ENCODE data around the gene STKLD1.
"Not testable (repeated sequence)": the region's sequence is repeated elsewhere in the genome, so short reads cannot be mapped to it uniquely, and the experiment has no call there.

STKLD1 gene

GRCh38 chr9:133375724-133376654 is at the start of gene STKLD1, which contains the start of gene SURF4:
STKLD1 (plus strand) TSS chr9:133376366; CDS start chr9:133376474, 108 bp downstream.
SURF4 (minus strand) TSS chr9:133376060; CDS start chr9:133375969, 91 bp downstream.
- peak; percentile 100 for DNase-seq (ENCODE audit: low spot score)

DNA sequence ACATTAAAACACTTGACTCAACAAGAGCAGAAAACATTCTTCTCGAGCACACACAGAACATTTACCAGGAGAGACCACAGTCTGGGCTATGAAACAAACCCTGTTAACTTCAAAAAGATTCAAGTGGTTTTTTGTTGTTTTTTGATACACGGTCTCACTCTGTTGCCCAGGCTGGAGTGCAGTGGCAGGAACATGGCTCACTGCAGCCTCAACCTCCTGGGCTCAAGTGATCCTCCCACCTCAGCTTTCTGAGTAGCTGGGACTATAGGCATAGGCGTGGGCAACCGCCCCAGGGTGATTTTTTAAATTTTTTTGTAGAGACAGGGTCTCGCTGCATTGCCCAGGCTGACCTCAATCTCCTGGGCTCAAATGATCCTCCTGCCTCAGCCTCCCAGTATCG is 49.1 kb upstream of the STKLD1 start:
- not testable (repeated sequence) for DNase-seq (ENCODE audit: low spot score)

GRCh38 chr9:133327834-133328484 is 48.2 kb upstream of the STKLD1 start:
- DNase-seq (ENCODE audit: low spot score): no peak

DNA sequence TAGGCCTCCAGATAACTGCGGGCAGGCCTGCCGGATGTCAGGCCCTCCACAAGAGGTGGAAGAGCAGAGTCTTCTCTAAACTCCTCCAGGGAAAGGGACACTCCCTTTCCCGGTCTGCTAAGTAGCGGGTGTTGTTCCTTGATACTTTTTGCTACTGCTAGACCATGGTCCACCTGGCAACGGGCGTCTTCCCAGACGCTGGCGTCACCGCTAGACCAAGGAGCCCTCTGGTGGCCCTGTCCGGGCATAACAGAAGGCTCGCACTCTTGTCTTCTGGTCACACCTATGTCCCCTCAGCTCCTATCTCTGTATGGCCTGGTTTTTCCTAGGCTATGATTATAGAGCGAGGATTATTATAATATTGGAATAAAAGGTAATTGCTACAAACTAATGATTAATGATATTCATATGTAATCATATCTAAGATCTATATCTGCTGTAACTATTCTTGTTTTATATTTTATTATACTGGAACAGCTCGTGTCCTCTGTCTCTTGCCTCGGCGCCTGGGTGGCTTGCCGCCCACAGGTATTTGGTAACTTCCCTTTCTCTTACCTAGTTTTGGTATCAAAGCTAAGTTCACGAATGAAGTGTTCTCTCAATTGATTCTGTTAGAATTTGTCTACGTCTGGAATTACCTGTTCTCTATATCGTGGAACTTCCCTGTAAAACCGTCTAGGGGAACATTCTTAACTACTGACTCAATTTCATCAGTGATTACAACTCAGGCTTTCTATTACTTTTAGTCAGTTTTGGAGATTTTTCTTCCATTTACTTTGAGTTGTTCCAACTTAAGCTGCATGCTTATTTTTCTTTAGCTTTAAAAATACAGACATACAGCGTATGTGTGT is 46.6 kb upstream of the STKLD1 start:
- DNase-seq (ENCODE audit: low spot score): not testable (repeated sequence)

- no peak for DNase-seq (ENCODE audit: low spot score)
Observed at GRCh38 chr9:133331221-133331620, 44.9 kb upstream of the STKLD1 start.

DNA sequence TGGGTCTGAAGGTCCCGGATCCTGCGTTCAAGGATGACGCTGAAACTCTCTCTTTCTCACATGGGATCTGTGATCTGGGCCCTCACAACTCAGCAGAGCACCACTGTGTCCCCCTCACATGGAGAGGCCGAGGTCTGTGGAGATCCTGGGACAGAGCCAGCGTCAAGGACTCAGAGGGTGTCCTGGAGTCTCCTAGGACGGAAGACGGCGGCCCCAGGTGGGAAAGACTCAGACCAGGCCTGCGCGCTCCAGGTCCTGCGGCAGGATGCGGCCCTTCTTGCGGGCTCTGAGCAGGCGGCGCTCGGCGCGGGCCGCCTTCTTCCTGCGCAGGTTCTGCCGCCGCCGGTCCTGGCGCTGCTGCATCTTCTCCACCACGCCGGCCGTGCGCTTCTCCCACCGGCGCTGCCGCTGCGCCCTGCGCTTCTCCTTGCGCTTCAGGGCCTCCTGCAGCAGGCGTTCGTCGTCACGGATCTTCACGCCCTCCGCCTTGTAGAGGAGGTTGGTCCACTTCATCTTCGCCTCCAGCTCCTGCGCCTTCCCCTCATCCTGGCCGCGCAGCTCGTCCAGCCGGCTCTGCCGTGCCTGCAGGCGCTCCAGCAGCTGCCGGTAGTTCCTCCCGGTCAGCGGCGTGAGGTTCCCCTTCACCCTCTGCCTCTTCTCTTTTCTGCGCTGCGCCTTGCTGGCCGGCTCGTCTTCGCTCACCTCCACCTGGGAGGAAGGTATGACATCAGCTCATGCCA is 44.4 kb upstream of the STKLD1 start:
- DNase-seq (ENCODE audit: low spot score): no peak

GRCh38 chr9:133332381-133332730 is 43.8 kb upstream of the STKLD1 start:
- no peak for DNase-seq (ENCODE audit: low spot score)

GRCh38 chr9:133333011-133333410 is 43.2 kb upstream of the STKLD1 start:
- DNase-seq (ENCODE audit: low spot score): no peak

GRCh38 chr9:133333566-133333965 is 42.6 kb upstream of the STKLD1 start:
- DNase-seq (ENCODE audit: low spot score): no peak

- no peak for DNase-seq (ENCODE audit: low spot score)
Observed at GRCh38 chr9:133334161-133334560, 42.0 kb upstream of the STKLD1 start.

- not testable (repeated sequence) for DNase-seq (ENCODE audit: low spot score)
Observed at GRCh38 chr9:133334888-133335287, 41.3 kb upstream of the STKLD1 start.

GRCh38 chr9:133335924-133336811 is 40.0 kb upstream of the STKLD1 start, which contains the start of gene SURF6:
SURF6 (minus strand) TSS chr9:133336188; CDS start chr9:133336132, 56 bp downstream.
- peak; percentile 93 for DNase-seq (ENCODE audit: low spot score)

DNA sequence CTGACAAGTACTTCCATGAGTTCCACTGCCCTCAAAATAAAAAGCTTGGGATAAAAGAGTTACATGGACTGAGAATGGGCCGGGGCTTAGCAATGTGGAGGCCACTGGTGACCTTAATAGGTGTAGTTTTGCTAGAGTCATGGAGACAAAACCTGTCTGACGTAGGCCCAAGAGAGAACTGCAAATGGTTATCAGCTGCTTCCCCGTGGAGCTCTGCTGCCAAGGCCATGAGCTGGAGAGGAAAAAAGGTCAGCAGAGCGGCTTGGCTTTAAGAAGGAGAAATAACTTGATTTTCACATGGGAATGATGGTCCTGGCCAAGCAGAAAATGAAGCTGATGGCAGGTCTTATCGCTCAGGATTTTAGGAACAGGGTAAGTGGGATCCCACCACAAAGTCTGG is 36.5 kb upstream of the STKLD1 start:
- no peak for DNase-seq (ENCODE audit: low spot score)

DNA sequence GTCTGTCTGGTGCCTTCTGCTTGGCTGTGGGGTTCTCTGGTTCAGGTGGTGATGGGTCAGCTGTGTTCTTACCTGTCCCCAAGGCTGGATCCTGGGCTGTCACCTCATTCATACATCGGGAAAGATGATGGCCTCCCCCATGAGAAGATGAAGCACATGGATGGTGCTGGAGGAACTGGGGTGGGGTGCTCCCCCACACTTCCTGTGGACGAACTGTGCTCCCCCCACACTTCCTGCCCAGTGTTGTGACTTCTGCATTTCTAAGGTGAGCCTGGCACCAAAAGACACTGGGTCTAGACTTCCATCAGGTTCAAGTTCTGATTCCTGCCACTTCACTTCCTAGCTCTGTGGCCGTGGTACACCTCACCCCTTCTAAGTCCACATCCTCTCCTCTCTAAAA is 35.9 kb upstream of the STKLD1 start:
- no peak for DNase-seq (ENCODE audit: low spot score)

- no peak for DNase-seq (ENCODE audit: low spot score)
Observed at GRCh38 chr9:133340916-133341315, 35.2 kb upstream of the STKLD1 start.

DNA sequence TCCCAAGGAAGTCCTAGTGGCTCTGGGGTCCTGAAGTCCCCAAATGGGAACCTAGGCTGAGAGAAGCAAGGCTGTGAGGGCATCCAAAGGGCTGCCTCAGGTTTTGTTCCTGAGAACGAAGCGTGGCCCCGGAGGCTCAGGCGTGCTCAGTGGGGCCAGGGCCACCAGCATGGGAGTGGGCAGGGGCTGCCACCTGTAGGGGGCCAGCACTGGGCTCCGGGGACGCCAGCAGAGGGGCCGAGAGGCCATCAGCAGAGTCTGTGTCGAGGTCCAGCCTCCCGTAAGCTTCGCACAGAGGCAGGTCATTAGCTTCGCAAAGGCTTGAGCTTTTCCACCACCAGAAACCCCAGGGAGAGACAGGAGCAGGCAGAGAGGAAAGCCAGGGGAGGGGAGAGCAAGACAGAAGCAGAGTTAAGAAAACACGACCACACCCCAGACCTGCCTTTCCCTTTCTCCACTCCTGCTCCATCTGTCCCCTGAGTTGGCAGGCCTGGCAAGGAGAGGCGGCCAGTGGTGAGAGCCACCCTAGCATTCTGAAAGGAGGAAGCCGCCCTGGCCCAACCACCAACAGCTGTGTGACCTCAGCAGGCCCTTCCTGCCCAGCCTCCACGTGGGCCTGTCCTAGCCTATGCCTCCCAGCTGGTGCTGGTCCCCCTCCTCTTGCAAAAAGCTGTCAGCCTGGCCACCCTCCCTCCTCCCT is 34.6 kb upstream of the STKLD1 start:
- DNase-seq (ENCODE audit: low spot score): no peak

DNA sequence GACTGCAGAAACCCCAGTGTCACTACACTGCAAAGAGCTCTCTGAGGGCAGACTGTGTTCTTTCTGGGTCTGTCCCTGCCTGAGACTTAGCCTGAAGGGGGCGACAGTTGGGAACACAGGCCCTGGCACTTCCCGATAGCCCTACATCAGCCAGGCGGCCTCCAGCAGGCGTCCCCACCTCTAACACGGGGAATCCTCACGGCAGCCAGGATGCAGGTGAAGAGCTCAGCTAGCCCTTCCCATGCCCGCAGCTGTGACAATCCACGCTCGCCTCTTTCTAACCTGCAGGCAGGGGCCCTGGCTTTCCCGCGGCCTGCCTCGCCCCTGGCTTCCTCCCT is 34.1 kb upstream of the STKLD1 start:
- DNase-seq (ENCODE audit: low spot score): no peak

GRCh38 chr9:133342570-133342969 is 33.6 kb upstream of the STKLD1 start:
- DNase-seq (ENCODE audit: low spot score): no peak

- no peak for DNase-seq (ENCODE audit: low spot score)
Observed at GRCh38 chr9:133344071-133344470, 32.1 kb upstream of the STKLD1 start.

DNA sequence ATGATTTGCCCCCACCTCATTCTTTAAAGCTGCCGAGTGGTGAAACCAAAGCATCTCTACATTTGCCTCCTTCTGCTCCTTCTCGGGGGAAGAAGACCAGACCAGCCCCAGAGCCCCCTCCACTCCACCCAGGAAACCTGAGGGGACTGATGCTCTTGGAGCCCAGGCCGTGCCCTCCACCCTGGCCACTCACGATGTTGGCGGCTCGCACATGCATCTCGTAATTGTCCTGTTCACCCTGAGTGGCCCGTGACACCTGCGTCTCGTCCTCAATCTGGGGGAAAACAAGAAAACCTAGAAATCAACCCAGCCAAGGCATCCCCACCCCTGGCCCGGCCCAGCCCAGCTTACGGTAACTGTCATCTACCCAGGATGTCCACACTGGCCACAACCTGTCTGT is 31.2 kb upstream of the STKLD1 start:
- DNase-seq (ENCODE audit: low spot score): no peak

Data from AG08396 (cell line).